Gastrocnemius medialis (tissue), 4 donors: ENCODE results near the gene UNK.

Experiments
- POLR2A ChIP-seq, 2 donors: fragments of 450-650 bp; IDR thresholded peaks; one replicate each; pipeline ENCODE4 v1.6.1; 2017; ENCODE audit warnings: antibody characterized with exemption in 2 of 2, mild to moderate bottlenecking in 2 of 2, moderate library complexity in 2 of 2
- TF ChIP-seq, protein P1 (sequence below), 5 experiments: fragments of 450-650 bp in 3 of 5; fragments of 200-600 bp in 2 of 5; sonication (generic) in 2 of 5; IDR thresholded peaks in 4 of 5; conservative IDR thresholded peaks in 1 of 5; 1 replicate in 4 of 5; 2 replicates in 1 of 5; pipeline ENCODE4 v1.5.1; 2016 to 2019; ENCODE audit warnings: antibody characterized with exemption in 5 of 5, mild to moderate bottlenecking in 3 of 5, moderate library complexity in 3 of 5

DNA sequence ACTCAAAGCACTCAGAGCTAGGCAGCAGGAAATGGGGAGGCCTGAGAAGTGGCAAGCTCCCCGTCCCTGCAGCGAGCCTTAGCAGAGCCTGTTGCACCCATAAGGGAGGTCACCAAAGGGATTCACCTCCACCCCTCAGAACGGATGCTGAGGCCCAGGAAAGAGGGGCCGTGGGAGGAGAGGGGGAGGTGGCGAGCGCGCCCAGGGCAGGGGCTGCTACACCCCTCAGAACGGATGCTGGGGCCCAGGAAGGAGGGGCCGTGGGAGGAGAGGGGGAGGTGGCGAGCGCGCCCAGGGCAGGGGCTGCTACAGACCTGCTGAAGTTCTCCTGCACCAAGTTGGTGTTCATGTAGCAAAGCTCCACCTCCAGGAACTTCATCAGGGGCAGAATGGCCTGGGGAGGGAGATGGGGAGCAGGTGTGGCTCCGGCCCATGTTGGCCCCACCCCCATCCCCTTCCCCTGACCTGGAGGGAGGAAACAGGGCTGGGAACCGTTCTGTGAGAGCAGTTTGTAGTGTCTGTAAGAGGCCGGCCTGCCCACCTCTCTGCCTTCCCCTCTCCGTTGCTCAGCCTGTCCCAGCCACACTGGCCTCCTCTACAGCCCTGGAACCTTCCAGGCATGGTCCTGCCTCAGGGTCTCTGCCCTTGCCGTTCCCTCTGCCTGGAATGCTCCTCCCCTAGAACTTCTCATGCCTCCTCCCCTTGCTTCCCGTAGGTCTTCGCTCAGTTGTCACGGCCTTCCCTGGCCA is 48.2 kb downstream of the UNK start:
- TF ChIP-seq, protein P1, sequence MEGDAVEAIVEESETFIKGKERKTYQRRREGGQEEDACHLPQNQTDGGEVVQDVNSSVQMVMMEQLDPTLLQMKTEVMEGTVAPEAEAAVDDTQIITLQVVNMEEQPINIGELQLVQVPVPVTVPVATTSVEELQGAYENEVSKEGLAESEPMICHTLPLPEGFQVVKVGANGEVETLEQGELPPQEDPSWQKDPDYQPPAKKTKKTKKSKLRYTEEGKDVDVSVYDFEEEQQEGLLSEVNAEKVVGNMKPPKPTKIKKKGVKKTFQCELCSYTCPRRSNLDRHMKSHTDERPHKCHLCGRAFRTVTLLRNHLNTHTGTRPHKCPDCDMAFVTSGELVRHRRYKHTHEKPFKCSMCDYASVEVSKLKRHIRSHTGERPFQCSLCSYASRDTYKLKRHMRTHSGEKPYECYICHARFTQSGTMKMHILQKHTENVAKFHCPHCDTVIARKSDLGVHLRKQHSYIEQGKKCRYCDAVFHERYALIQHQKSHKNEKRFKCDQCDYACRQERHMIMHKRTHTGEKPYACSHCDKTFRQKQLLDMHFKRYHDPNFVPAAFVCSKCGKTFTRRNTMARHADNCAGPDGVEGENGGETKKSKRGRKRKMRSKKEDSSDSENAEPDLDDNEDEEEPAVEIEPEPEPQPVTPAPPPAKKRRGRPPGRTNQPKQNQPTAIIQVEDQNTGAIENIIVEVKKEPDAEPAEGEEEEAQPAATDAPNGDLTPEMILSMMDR (IDR thresholded peaks at IDR 0.05 in 4 of 5, conservative IDR thresholded peaks at IDR 0.05 in 1 of 5) = no peak
- no peak for TF ChIP-seq POLR2A (IDR thresholded peaks at IDR 0.05)
